NB4 (cell line): ENCODE measurements around the gene DENND1A.

Source experiments
- CTCF ChIP-seq: IDR thresholded peaks from one replicate; pipeline ENCODE4 v1.5.1; 2012; ENCODE audit warnings: low read depth, low read length
- MAX ChIP-seq: IDR thresholded peaks from 2 replicates; pipeline ENCODE4 v1.6.1; 2011; ENCODE audit warnings: low read depth, low read length

DNA sequence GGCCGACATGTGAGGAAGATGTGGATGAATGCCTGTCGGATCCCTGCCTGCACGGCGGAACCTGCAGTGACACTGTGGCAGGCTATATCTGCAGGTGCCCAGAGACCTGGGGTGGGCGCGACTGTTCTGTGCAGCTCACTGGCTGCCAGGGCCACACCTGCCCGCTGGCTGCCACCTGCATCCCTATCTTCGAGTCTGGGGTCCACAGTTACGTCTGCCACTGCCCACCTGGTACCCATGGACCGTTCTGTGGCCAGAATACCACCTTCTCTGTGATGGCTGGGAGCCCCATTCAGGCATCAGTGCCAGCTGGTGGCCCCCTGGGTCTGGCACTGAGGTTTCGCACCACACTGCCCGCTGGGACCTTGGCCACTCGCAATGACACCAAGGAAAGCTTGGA is 559.8 kb downstream of the DENND1A start:
- TF ChIP-seq CTCF = no peak
- no peak for TF ChIP-seq MAX
